Prostate gland (tissue), 2 donors: ENCODE results near the gene TBCE. TPM values are rescaled to one million over a fixed set of nuclear protein-coding genes. Genes with fewer than 3 reads are reported as not detected.

ENCODE experiments used
- DNase-seq: peaks from one replicate; pipeline ENCODE4 v3.0.0-alpha.2; 2019; ENCODE audit warnings: low spot score
- H3K27ac ChIP-seq, 2 donors: fragments of 200-600 bp; sonication (generic); 2 replicates each; pipeline ENCODE4 v1.5.1; 2017 to 2019
- H3K27me3 ChIP-seq: fragments of 200-600 bp; sonication (generic); replicated peaks from 2 replicates; pipeline ENCODE4 v1.5.1; 2019; ENCODE audit not compliant: insufficient read depth
- H3K36me3 ChIP-seq, 2 donors: fragments of 200-600 bp; sonication (generic); 1 replicate in 1 of 2; 2 replicates in 1 of 2; pipeline versions ENCODE4 v1.5.1 to v1.8.1; 2017 to 2019
- H3K4me1 ChIP-seq: fragments of 200-600 bp; sonication (generic); replicated peaks from 2 replicates; pipeline ENCODE4 v1.5.1; 2019
- H3K4me3 ChIP-seq, 2 donors: fragments of 200-600 bp; sonication (generic); 2 replicates each; pipeline ENCODE4 v1.5.1; 2017 to 2019
- H3K9me3 ChIP-seq: fragments of 200-600 bp; sonication (generic); 2 replicates; pipeline ENCODE4 v1.5.1; 2017
- CTCF ChIP-seq, 4 experiments: fragments of 200-600 bp in 2 of 4; fragments of 450-650 bp in 2 of 4; sonication (generic) in 2 of 4; IDR thresholded peaks; 1 replicate in 3 of 4; 2 replicates in 1 of 4; pipeline ENCODE4 v1.5.1; 2016 to 2019; ENCODE audit warnings: antibody characterized with exemption in 4 of 4, mild to moderate bottlenecking in 2 of 4, moderate library complexity in 2 of 4
- POLR2A ChIP-seq: fragments of 450-650 bp; IDR thresholded peaks from one replicate; pipeline ENCODE4 v1.6.1; 2016; ENCODE audit warnings: antibody characterized with exemption, mild to moderate bottlenecking
- POLR2AphosphoS5 ChIP-seq: sonication (generic); formaldehyde crosslinking; IDR thresholded peaks from one replicate; pipeline ENCODE4 v1.6.1; 2017; ENCODE audit warnings: antibody characterized with exemption
- WGBS: methylation state at CpG from one replicate; pipeline ENCODE4 v1.1.5; 2018; 5-methylcytosine and 5-hydroxymethylcytosine counted together
- intact Hi-C: fragments of 100-400 bp; cut with DNase I; formaldehyde crosslinking; loops from one replicate; pipeline ENCODE4 v1.14.2; 2022
- total RNA-seq, 2 donors: library from RNA; depleted of rRNA; stranded (reverse); fragments of >200 nt; gene quantifications; one replicate each; pipeline ENCODE4 v1.1.0, GENCODE V29; 2016

Gene TBCE
- total RNA-seq, 2 donors from 2014 or later: 24.2 to 25.0 TPM

- Histone ChIP-seq H3K4me3 (no peak overlapping the region), H3K27ac (no peak overlapping the region), H3K27me3 (no peaks in the 10 kb centered on the region), H3K4me1 (no peaks in the 10 kb centered on the region), H3K36me3 (no peaks in the 10 kb centered on the region), H3K9me3 (no peaks in the 10 kb centered on the region)
- DNase-seq: no peak
- intact Hi-C loops: no loop called here
- 95% methylated on average over 2 of the region's 2 CpGs for WGBS
- TF ChIP-seq POLR2A (no peak), CTCF (IDR thresholded peaks at IDR 0.05) (no peak), POLR2AphosphoS5 (no peak)
Observed at GRCh38 chr1:235485558-235485957, 118.3 kb downstream of the TBCE start.

GRCh38 chr1:235486321-235486720 lies 119.1 kb downstream of the TBCE start:
- no peak for TF ChIP-seq POLR2A
- no peak for TF ChIP-seq POLR2AphosphoS5
- no peak for TF ChIP-seq CTCF (IDR thresholded peaks at IDR 0.05)
- Histone ChIP-seq H3K36me3 (no peaks in the 10 kb centered on the region), H3K4me3 (no peak overlapping the region), H3K27ac (no peak overlapping the region), H3K9me3 (no peaks in the 10 kb centered on the region), H3K4me1 (no peaks in the 10 kb centered on the region), H3K27me3 (no peaks in the 10 kb centered on the region)
- WGBS: 60% methylated on average over 5 of the region's 5 CpGs
- intact Hi-C loops: no loop called here
- no peak for DNase-seq

DNA sequence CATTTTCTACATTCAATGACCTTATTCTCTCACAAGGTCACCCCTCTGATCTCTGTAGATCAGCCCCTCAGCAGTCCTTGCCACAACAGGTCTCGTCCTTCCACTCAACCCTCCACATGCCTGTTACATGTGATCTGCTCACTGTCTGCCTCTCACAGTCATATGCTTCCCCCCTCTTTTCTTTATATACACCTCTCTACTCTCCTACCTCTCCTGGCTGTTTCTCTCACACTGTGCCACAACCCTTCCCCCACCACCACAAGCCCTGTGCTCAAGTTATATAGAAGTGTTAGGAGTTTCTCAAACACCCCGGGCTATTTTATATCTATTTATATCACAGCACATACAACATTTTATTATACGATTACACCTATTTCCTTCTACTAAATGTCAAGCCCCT lies 124.4 kb downstream of the TBCE start:
- Histone ChIP-seq H3K4me3 (no peak overlapping the region), H3K27me3 (no peaks in the 10 kb centered on the region), H3K4me1 (no peaks in the 10 kb centered on the region), H3K36me3 (no peaks in the 10 kb centered on the region), H3K9me3 (no peaks in the 10 kb centered on the region), H3K27ac (no peak overlapping the region)
- 83% methylated on average over 3 of the region's 3 CpGs for WGBS
- no peak for DNase-seq
- TF ChIP-seq POLR2A: no peak
- TF ChIP-seq POLR2AphosphoS5: no peak
- no peak for TF ChIP-seq CTCF (IDR thresholded peaks at IDR 0.05)
- intact Hi-C loops: no loop called here

DNA sequence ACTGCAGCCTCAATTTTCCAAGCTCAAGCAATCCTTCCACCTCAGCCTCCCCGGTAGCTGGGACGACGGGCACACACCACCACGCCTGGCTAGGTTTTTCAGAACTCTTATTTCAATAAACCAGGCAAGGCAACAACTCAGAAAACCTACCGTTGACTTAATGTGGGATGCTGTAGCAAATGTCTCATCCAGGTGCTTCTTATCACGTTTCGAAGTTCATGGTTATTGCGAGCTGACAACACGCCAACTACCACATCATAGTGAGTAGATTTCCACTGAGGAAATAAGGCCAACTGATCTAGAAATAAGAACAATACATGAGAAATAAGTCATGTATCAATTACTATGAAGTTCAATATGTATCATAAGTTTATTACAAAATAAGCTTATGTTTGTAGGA lies 127.3 kb downstream of the TBCE start:
- intact Hi-C loops: no loop called here
- no peaks in the 10 kb centered on the region for H3K27me3 ChIP-seq
- H3K36me3 ChIP-seq: no peaks in the 10 kb centered on the region
- no peak overlapping the region for H3K27ac ChIP-seq
- TF ChIP-seq POLR2AphosphoS5 (no peak), POLR2A (no peak), CTCF (IDR thresholded peaks at IDR 0.05) (no peak)
- 93% methylated on average over 9 of the region's 9 CpGs for WGBS
- no peak overlapping the region for H3K4me3 ChIP-seq
- H3K4me1 ChIP-seq: no peaks in the 10 kb centered on the region
- no peaks in the 10 kb centered on the region for H3K9me3 ChIP-seq
- DNase-seq: no peak

DNA sequence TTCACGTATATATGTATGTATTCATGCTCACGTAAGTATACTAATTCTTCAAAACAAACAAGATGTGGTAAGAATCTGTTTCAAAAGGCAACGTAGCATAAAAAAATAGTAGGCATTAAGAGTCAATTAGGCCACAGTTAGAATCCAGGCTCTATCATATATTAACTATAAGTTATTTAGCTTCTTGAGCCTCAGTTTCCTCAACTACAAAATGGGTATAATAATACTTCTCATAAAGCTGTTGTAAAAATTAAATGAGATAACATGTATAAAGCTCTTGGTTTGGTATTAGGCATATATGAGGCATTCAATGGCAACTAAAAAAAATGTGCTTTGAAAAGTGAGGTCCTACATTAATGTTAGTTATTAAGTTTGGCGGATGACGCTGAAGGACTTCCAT lies 127.8 kb downstream of the TBCE start:
- Histone ChIP-seq H3K27ac (no peak overlapping the region), H3K36me3 (no peaks in the 10 kb centered on the region), H3K27me3 (no peaks in the 10 kb centered on the region), H3K4me1 (no peaks in the 10 kb centered on the region), H3K9me3 (no peaks in the 10 kb centered on the region), H3K4me3 (no peak overlapping the region)
- 97% methylated on average over 5 of the region's 5 CpGs for WGBS
- no peak for DNase-seq
- intact Hi-C loops: no loop called here
- TF ChIP-seq POLR2AphosphoS5 (no peak), CTCF (IDR thresholded peaks at IDR 0.05) (no peak), POLR2A (no peak)
